Ishikawa (cell line): ENCODE results near the gene SURF6.

ENCODE experiments used
- EP300 ChIP-seq: IDR thresholded peaks from 2 replicates; pipeline ENCODE4 v1.6.1; 2012; ENCODE audit warnings: borderline replicate concordance
- YY1 ChIP-seq: IDR thresholded peaks from 2 replicates; pipeline ENCODE4 v1.6.1; 2012; ENCODE audit warnings: low read depth
- TF ChIP-seq, protein P1 (sequence below): IDR thresholded peaks from 2 replicates; pipeline ENCODE4 v1.6.1; 2012; ENCODE audit warnings: low read depth, mild to moderate bottlenecking

DNA sequence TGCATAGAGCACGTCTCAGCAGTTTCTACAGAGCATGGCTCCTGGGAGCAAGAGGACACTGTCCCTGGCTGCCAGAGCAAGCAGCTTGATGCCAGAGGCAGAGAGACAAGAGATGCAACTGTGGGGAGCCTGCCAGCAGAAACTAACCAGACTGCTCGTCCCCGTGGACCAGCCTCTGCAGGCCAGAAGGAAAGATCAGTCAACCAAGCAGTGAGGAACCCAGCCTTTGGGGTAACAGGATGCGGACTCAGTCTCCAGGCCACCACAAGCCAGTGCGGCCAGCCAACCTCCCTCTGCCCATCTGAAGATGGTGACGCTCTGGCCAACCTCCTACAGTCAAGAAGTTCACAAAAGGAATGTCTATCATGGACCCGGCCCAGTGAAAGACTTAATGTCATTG lies 36.2 kb upstream of the SURF6 start:
- TF ChIP-seq EP300 (no peak), YY1 (no peak)
- TF ChIP-seq, protein P1, sequence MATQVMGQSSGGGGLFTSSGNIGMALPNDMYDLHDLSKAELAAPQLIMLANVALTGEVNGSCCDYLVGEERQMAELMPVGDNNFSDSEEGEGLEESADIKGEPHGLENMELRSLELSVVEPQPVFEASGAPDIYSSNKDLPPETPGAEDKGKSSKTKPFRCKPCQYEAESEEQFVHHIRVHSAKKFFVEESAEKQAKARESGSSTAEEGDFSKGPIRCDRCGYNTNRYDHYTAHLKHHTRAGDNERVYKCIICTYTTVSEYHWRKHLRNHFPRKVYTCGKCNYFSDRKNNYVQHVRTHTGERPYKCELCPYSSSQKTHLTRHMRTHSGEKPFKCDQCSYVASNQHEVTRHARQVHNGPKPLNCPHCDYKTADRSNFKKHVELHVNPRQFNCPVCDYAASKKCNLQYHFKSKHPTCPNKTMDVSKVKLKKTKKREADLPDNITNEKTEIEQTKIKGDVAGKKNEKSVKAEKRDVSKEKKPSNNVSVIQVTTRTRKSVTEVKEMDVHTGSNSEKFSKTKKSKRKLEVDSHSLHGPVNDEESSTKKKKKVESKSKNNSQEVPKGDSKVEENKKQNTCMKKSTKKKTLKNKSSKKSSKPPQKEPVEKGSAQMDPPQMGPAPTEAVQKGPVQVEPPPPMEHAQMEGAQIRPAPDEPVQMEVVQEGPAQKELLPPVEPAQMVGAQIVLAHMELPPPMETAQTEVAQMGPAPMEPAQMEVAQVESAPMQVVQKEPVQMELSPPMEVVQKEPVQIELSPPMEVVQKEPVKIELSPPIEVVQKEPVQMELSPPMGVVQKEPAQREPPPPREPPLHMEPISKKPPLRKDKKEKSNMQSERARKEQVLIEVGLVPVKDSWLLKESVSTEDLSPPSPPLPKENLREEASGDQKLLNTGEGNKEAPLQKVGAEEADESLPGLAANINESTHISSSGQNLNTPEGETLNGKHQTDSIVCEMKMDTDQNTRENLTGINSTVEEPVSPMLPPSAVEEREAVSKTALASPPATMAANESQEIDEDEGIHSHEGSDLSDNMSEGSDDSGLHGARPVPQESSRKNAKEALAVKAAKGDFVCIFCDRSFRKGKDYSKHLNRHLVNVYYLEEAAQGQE, result no peak
